Measurements from ENCODE around the gene ARID1B. TPM values are rescaled to one million over a fixed set of nuclear protein-coding genes. Genes with fewer than 3 reads are reported as not detected.

The ARID1B gene
- polyA plus RNA-seq, 4 donors: 7.3 to 43.5 (median 17.0) TPM

GRCh38 chr6:157163434-157164159, 386.4 kb downstream of the ARID1B start:
- Histone ChIP-seq H3K9me3 (ENCODE audit: control insufficient read depth in 2 of 2, insufficient read depth in 1 of 2, low read depth in 1 of 2, low read length in 1 of 2) (no peaks in the 10 kb centered on the region), H3K4me3 (ENCODE audit: low read depth in 1 of 3, low read length in 3 of 3) (no peak overlapping the region), H3K27me3 (ENCODE audit: control insufficient read depth in 3 of 3, insufficient read depth in 3 of 3, low read length in 3 of 3) (no peaks in the 10 kb centered on the region), H3K27ac (ENCODE audit: low read depth in 1 of 3, low read length in 2 of 3) (no peak overlapping the region), H3K36me3 (ENCODE audit: control insufficient read depth in 3 of 3, insufficient read depth in 2 of 3, low read depth in 1 of 3, low read length in 3 of 3) (peaks cover 4 to 35% (median 4%) of the 10 kb centered on the region in 3 donors), H3K4me1 (ENCODE audit: control insufficient read depth in 3 of 3, insufficient read depth in 2 of 3, low read depth in 1 of 3, low read length in 2 of 3) (no peaks in the 10 kb centered on the region)
- FAIRE-seq (no peak), DNase-seq (no peak)
- 82 to 87% (median 83%) methylated on average over 4 of the region's 4 CpGs for WGBS, 3 donors

- WGBS, 3 donors: 96% methylated on average over 1 of the region's 1 CpG
- H3K27ac ChIP-seq (ENCODE audit: low read depth in 1 of 3, low read length in 2 of 3): no peak overlapping the region
- H3K4me1 ChIP-seq (ENCODE audit: control insufficient read depth in 3 of 3, insufficient read depth in 2 of 3, low read depth in 1 of 3, low read length in 2 of 3): no peaks in the 10 kb centered on the region
- peaks cover 4 to 38% (median 9%) of the 10 kb centered on the region in 3 donors for H3K36me3 ChIP-seq (ENCODE audit: control insufficient read depth in 3 of 3, insufficient read depth in 2 of 3, low read depth in 1 of 3, low read length in 3 of 3)
- H3K4me3 ChIP-seq (ENCODE audit: low read depth in 1 of 3, low read length in 3 of 3): no peak overlapping the region
- FAIRE-seq (no peak), DNase-seq (no peak)
- no peaks in the 10 kb centered on the region for H3K27me3 ChIP-seq (ENCODE audit: control insufficient read depth in 3 of 3, insufficient read depth in 3 of 3, low read length in 3 of 3)
- no peaks in the 10 kb centered on the region for H3K9me3 ChIP-seq (ENCODE audit: control insufficient read depth in 2 of 2, insufficient read depth in 1 of 2, low read depth in 1 of 2, low read length in 1 of 2)
Observed at GRCh38 chr6:157164972-157165371, 387.8 kb downstream of the ARID1B start.

- Histone ChIP-seq H3K4me3 (ENCODE audit: low read depth in 1 of 3, low read length in 3 of 3) (no peak overlapping the region), H3K4me1 (ENCODE audit: control insufficient read depth in 3 of 3, insufficient read depth in 2 of 3, low read depth in 1 of 3, low read length in 2 of 3) (no peaks in the 10 kb centered on the region), H3K36me3 (ENCODE audit: control insufficient read depth in 3 of 3, insufficient read depth in 2 of 3, low read depth in 1 of 3, low read length in 3 of 3) (peaks cover 7 to 33% (median 9%) of the 10 kb centered on the region in 3 donors), H3K9me3 (ENCODE audit: control insufficient read depth in 2 of 2, insufficient read depth in 1 of 2, low read depth in 1 of 2, low read length in 1 of 2) (no peaks in the 10 kb centered on the region), H3K27ac (ENCODE audit: low read depth in 1 of 3, low read length in 2 of 3) (no peak overlapping the region), H3K27me3 (ENCODE audit: control insufficient read depth in 3 of 3, insufficient read depth in 3 of 3, low read length in 3 of 3) (no peaks in the 10 kb centered on the region)
- no peak for FAIRE-seq
- 91 to 98% (median 96%) methylated on average over 8 of the region's 8 CpGs for WGBS, 3 donors
- no peak for DNase-seq
Observed at GRCh38 chr6:157166784-157167183, 389.6 kb downstream of the ARID1B start.

GRCh38 chr6:157167837-157168236, 390.7 kb downstream of the ARID1B start:
- no peaks in the 10 kb centered on the region for H3K4me1 ChIP-seq (ENCODE audit: control insufficient read depth in 3 of 3, insufficient read depth in 2 of 3, low read depth in 1 of 3, low read length in 2 of 3)
- no peak for DNase-seq
- H3K4me3 ChIP-seq (ENCODE audit: low read depth in 1 of 3, low read length in 3 of 3): no peak overlapping the region
- 96 to 97% (median 96%) methylated on average over 12 of the region's 12 CpGs for WGBS, 3 donors
- peaks cover 7 to 34% (median 9%) of the 10 kb centered on the region in 3 donors for H3K36me3 ChIP-seq (ENCODE audit: control insufficient read depth in 3 of 3, insufficient read depth in 2 of 3, low read depth in 1 of 3, low read length in 3 of 3)
- no peak for FAIRE-seq
- no peaks in the 10 kb centered on the region for H3K27me3 ChIP-seq (ENCODE audit: control insufficient read depth in 3 of 3, insufficient read depth in 3 of 3, low read length in 3 of 3)
- H3K9me3 ChIP-seq (ENCODE audit: control insufficient read depth in 2 of 2, insufficient read depth in 1 of 2, low read depth in 1 of 2, low read length in 1 of 2): no peaks in the 10 kb centered on the region
- no peak overlapping the region for H3K27ac ChIP-seq (ENCODE audit: low read depth in 1 of 3, low read length in 2 of 3)

- no peak overlapping the region for H3K27ac ChIP-seq (ENCODE audit: low read depth in 1 of 3, low read length in 2 of 3)
- no peak for DNase-seq
- 97 to 99% (median 97%) methylated on average over 6 of the region's 6 CpGs for WGBS, 3 donors
- H3K27me3 ChIP-seq (ENCODE audit: control insufficient read depth in 3 of 3, insufficient read depth in 3 of 3, low read length in 3 of 3): no peaks in the 10 kb centered on the region
- FAIRE-seq: no peak
- no peaks in the 10 kb centered on the region for H3K4me1 ChIP-seq (ENCODE audit: control insufficient read depth in 3 of 3, insufficient read depth in 2 of 3, low read depth in 1 of 3, low read length in 2 of 3)
- H3K9me3 ChIP-seq (ENCODE audit: control insufficient read depth in 2 of 2, insufficient read depth in 1 of 2, low read depth in 1 of 2, low read length in 1 of 2): no peaks in the 10 kb centered on the region
- peaks cover 7 to 36% (median 9%) of the 10 kb centered on the region in 3 donors for H3K36me3 ChIP-seq (ENCODE audit: control insufficient read depth in 3 of 3, insufficient read depth in 2 of 3, low read depth in 1 of 3, low read length in 3 of 3)
- no peak overlapping the region for H3K4me3 ChIP-seq (ENCODE audit: low read depth in 1 of 3, low read length in 3 of 3)
Observed at GRCh38 chr6:157168471-157168870, 391.3 kb downstream of the ARID1B start.

GRCh38 chr6:157169226-157169625, 392.0 kb downstream of the ARID1B start:
- H3K4me3 ChIP-seq (ENCODE audit: low read depth in 1 of 3, low read length in 3 of 3): no peak overlapping the region
- no peaks in the 10 kb centered on the region for H3K4me1 ChIP-seq (ENCODE audit: control insufficient read depth in 3 of 3, insufficient read depth in 2 of 3, low read depth in 1 of 3, low read length in 2 of 3)
- H3K36me3 ChIP-seq (ENCODE audit: control insufficient read depth in 3 of 3, insufficient read depth in 2 of 3, low read depth in 1 of 3, low read length in 3 of 3): peaks cover 7 to 38% (median 9%) of the 10 kb centered on the region in 3 donors
- no peaks in the 10 kb centered on the region for H3K9me3 ChIP-seq (ENCODE audit: control insufficient read depth in 2 of 2, insufficient read depth in 1 of 2, low read depth in 1 of 2, low read length in 1 of 2)
- no peaks in the 10 kb centered on the region for H3K27me3 ChIP-seq (ENCODE audit: control insufficient read depth in 3 of 3, insufficient read depth in 3 of 3, low read length in 3 of 3)
- 91 to 94% (median 91%) methylated on average over 3 of the region's 3 CpGs for WGBS, 3 donors
- FAIRE-seq: no peak
- no peak overlapping the region for H3K27ac ChIP-seq (ENCODE audit: low read depth in 1 of 3, low read length in 2 of 3)
- DNase-seq: no peak

GRCh38 chr6:157169656-157170055, 392.5 kb downstream of the ARID1B start:
- no peaks in the 10 kb centered on the region for H3K27me3 ChIP-seq (ENCODE audit: control insufficient read depth in 3 of 3, insufficient read depth in 3 of 3, low read length in 3 of 3)
- 89 to 93% (median 91%) methylated on average over 5 of the region's 5 CpGs for WGBS, 3 donors
- H3K4me1 ChIP-seq (ENCODE audit: control insufficient read depth in 3 of 3, insufficient read depth in 2 of 3, low read depth in 1 of 3, low read length in 2 of 3): no peaks in the 10 kb centered on the region
- DNase-seq: no peak
- H3K4me3 ChIP-seq (ENCODE audit: low read depth in 1 of 3, low read length in 3 of 3): no peak overlapping the region
- H3K36me3 ChIP-seq (ENCODE audit: control insufficient read depth in 3 of 3, insufficient read depth in 2 of 3, low read depth in 1 of 3, low read length in 3 of 3): peaks cover 6 to 40% (median 9%) of the 10 kb centered on the region in 3 donors
- no peak overlapping the region for H3K27ac ChIP-seq (ENCODE audit: low read depth in 1 of 3, low read length in 2 of 3)
- FAIRE-seq: no peak
- no peaks in the 10 kb centered on the region for H3K9me3 ChIP-seq (ENCODE audit: control insufficient read depth in 2 of 2, insufficient read depth in 1 of 2, low read depth in 1 of 2, low read length in 1 of 2)

- WGBS, 3 donors: 97 to 100% (median 98%) methylated on average over 9 of the region's 9 CpGs
- H3K27ac ChIP-seq (ENCODE audit: low read depth in 1 of 3, low read length in 2 of 3): no peak overlapping the region
- peaks cover 5 to 39% (median 9%) of the 10 kb centered on the region in 3 donors for H3K36me3 ChIP-seq (ENCODE audit: control insufficient read depth in 3 of 3, insufficient read depth in 2 of 3, low read depth in 1 of 3, low read length in 3 of 3)
- FAIRE-seq (no peak), DNase-seq (no peak)
- no peaks in the 10 kb centered on the region for H3K27me3 ChIP-seq (ENCODE audit: control insufficient read depth in 3 of 3, insufficient read depth in 3 of 3, low read length in 3 of 3)
- no peaks in the 10 kb centered on the region for H3K4me1 ChIP-seq (ENCODE audit: control insufficient read depth in 3 of 3, insufficient read depth in 2 of 3, low read depth in 1 of 3, low read length in 2 of 3)
- H3K4me3 ChIP-seq (ENCODE audit: low read depth in 1 of 3, low read length in 3 of 3): no peak overlapping the region
- no peaks in the 10 kb centered on the region for H3K9me3 ChIP-seq (ENCODE audit: control insufficient read depth in 2 of 2, insufficient read depth in 1 of 2, low read depth in 1 of 2, low read length in 1 of 2)
Observed at GRCh38 chr6:157170535-157170934, 393.4 kb downstream of the ARID1B start.

- no peak for DNase-seq
- Histone ChIP-seq H3K4me3 (ENCODE audit: low read depth in 1 of 3, low read length in 3 of 3) (no peak overlapping the region), H3K4me1 (ENCODE audit: control insufficient read depth in 3 of 3, insufficient read depth in 2 of 3, low read depth in 1 of 3, low read length in 2 of 3) (no peaks in the 10 kb centered on the region), H3K9me3 (ENCODE audit: control insufficient read depth in 2 of 2, insufficient read depth in 1 of 2, low read depth in 1 of 2, low read length in 1 of 2) (no peaks in the 10 kb centered on the region), H3K27me3 (ENCODE audit: control insufficient read depth in 3 of 3, insufficient read depth in 3 of 3, low read length in 3 of 3) (no peaks in the 10 kb centered on the region), H3K36me3 (ENCODE audit: control insufficient read depth in 3 of 3, insufficient read depth in 2 of 3, low read depth in 1 of 3, low read length in 3 of 3) (peaks cover 5 to 37% (median 9%) of the 10 kb centered on the region in 3 donors), H3K27ac (ENCODE audit: low read depth in 1 of 3, low read length in 2 of 3) (no peak overlapping the region)
- 96 to 98% (median 97%) methylated on average over 7 of the region's 7 CpGs for whole genome bisulfite sequencing, 3 donors
- FAIRE-seq: no peak
Observed at GRCh38 chr6:157171801-157172200, 394.6 kb downstream of the ARID1B start.

Data from small intestine (tissue), 7 donors.